Activated CD4-positive, alpha-beta T cell treated with anti-CD3 and anti-CD28 coated beads, Interleukin-2, amount 50 U/mL, for 16 hours (primary cell): Measurements from ENCODE around the gene CUTA.
A peak's percentile ranks its signal among the peaks of the same experiment; 100 is the strongest.
"Not testable (repeated sequence)": the region's sequence is repeated elsewhere in the genome, so short reads cannot be mapped to it uniquely, and the experiment has no call there.

Source experiments
- DNase-seq: peaks from one replicate; pipeline ENCODE4 v3.0.0-alpha.2; 2020

CUTA gene

GRCh38 chr6:33398601-33399000 lies 19.3 kb downstream of the CUTA start:
- DNase-seq: not testable (repeated sequence)

GRCh38 chr6:33397541-33397940 lies 20.4 kb downstream of the CUTA start:
- DNase-seq: no peak

- DNase-seq: no peak
These were observed 24.9 kb downstream of the CUTA start for GRCh38 chr6:33392979-33393378.

GRCh38 chr6:33392595-33392948 lies 25.3 kb downstream of the CUTA start:
- no peak for DNase-seq

GRCh38 chr6:33391922-33392594 lies 25.8 kb downstream of the CUTA start:
- peak; percentile 66 for DNase-seq

- DNase-seq: peak; percentile 99
These were observed 26.5 kb downstream of the CUTA start, which contains the start of gene KIFC1 for GRCh38 chr6:33391278-33391921. Gene KIFC1 (plus strand): TSS chr6:33391823. CDS start chr6:33391986, 163 bp downstream.

- DNase-seq: no peak
These were observed 27.1 kb downstream of the CUTA start for GRCh38 chr6:33390767-33391277.

- no peak for DNase-seq
These were observed 27.7 kb downstream of the CUTA start for GRCh38 chr6:33390173-33390572.

GRCh38 chr6:33384581-33385020 lies 33.3 kb downstream of the CUTA start:
- no peak for DNase-seq

- DNase-seq: no peak
These were observed 34.3 kb downstream of the CUTA start for GRCh38 chr6:33383427-33384185.

GRCh38 chr6:33380272-33380981 lies 37.5 kb downstream of the CUTA start:
- no peak for DNase-seq

GRCh38 chr6:33379184-33379583 lies 38.7 kb downstream of the CUTA start:
- DNase-seq: not testable (repeated sequence)

GRCh38 chr6:33377171-33377570 lies 40.7 kb downstream of the CUTA start:
- DNase-seq: no peak

GRCh38 chr6:33375143-33375671 lies 42.7 kb downstream of the CUTA start:
- DNase-seq: no peak

- no peak for DNase-seq
These were observed 43.7 kb downstream of the CUTA start for GRCh38 chr6:33373960-33374910.

- no peak for DNase-seq
These were observed 45.3 kb downstream of the CUTA start for GRCh38 chr6:33372526-33373123.

- not testable (repeated sequence) for DNase-seq
These were observed 46.0 kb downstream of the CUTA start for GRCh38 chr6:33371901-33372300.

GRCh38 chr6:33367715-33368025 lies 50.2 kb downstream of the CUTA start:
- DNase-seq: not testable (repeated sequence)

GRCh38 chr6:33367009-33367714 lies 50.7 kb downstream of the CUTA start:
- DNase-seq: no peak
